Measurements from ENCODE around the gene BOD1.

DNA sequence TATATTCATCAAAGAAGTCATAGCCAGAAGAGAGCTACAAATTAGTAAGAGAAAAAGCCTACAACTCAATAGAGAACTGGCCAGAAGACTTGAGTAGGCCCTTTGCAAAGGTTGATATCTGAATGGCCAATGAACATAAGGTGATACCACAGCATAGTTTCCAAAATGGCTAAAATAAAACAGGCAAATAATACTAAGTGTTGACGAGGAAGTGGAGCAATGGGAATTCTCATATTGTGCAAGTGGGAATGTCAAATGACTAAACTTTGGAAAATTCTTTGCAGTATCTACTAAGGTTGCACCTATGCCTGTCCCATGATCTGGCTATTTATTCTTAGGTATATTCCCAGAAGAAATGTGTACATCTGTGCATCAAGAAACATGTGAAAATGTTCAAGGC lies 48.3 kb downstream of the BOD1 start:
- TF ChIP-seq EZH2 (IDR thresholded peaks at IDR 0.05) (no peak), POLR2AphosphoS5 (IDR thresholded peaks at IDR 0.05; ENCODE audit: borderline replicate concordance, low read depth, low read length) (no peak), FOXP2 (optimal IDR thresholded peaks at IDR 0.05; ENCODE audit: control extremely low read depth, extremely low read length, insufficient read depth) (no peak)

Measured in SK-N-MC (cell line).